NCI-H82 treated with DMSO at 0.1 percent for 48 hours (cell line): ENCODE data around the gene SSH2.
A peak's percentile ranks its signal among the peaks of the same experiment; 100 is the strongest.
"Not testable (repeated sequence)": the region's sequence is repeated elsewhere in the genome, so short reads cannot be mapped to it uniquely, and the experiment has no call there.

ENCODE experiments used
- DNase-seq: peaks from one replicate; lab custom pipeline; 2025; ENCODE audit not compliant: unreplicated experiment; lab: John Stamatoyannopoulos, UW

SSH2 gene

DNA sequence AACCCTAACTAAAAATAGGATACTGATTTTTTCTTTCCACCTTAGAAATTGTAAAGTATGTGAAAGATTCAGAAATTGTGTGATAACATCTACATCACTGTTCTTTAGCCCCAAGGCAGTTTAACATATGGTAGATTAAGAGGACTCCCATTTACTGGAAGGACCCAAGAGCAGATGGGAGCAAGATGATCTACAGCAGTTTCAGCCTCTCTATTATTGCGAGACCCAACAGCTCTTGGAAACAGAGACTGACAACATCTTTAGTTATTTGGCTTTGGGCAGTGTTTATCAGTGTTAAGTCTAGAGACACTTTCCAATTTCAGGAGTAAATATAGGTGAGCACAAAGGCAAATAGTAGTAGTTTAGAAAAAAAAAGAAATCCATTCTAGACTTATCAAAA is 182.4 kb downstream of the SSH2 start:
- peak; percentile 49 for DNase-seq

DNA sequence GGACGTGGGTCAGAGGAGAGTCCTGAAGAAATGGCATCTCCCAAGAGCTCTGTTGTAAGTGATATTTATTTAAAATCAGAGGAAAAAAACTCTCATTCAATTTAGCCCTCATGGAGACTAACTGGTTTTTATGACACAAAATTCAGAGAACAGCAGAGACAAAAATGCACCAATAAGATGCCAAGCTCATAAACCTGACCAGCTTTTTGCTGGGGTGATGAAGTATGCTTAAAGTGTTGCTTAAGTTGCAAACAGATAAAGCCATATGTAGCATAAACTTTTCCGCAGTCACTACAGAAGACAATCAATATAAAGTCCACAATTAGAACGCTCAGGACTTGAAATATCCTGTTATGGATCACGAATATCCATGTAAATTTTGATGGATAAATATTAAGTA is 183.4 kb downstream of the SSH2 start:
- no peak for DNase-seq

DNA sequence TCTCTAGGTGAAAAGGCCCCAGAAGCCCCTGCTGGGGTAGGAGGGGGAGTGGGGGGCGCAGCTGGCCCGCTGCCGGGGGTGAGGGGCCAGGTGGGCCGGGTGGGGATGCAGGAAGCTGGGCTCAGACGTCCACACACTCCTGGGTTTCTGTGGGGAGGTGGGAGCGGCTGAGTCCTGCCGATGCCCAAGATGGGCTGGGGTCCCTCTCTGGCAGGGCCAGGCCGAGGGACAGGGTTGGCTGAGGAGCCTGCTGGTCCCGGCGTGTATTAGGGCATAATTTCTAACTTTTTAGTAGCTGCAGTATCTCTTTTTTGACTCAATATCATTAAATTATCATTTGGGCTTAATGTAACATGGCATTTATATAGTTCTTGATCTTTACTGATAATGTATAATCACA is 185.9 kb downstream of the SSH2 start:
- no peak for DNase-seq

DNA sequence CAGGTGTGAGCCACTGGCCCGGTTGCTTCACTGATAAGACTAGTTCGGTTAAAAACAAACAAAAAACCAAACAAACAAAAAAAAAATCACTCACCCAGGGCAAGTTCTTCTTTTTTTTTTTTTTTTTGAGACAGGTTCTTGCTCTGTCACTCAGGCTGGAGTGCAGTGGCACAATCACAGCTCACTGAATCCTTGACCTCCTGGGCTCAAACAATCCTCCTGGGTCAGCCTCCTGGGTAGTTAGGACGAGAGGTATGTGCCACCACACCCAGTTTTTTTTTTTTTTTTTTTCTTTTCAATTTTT is 187.9 kb downstream of the SSH2 start:
- DNase-seq: no peak

DNA sequence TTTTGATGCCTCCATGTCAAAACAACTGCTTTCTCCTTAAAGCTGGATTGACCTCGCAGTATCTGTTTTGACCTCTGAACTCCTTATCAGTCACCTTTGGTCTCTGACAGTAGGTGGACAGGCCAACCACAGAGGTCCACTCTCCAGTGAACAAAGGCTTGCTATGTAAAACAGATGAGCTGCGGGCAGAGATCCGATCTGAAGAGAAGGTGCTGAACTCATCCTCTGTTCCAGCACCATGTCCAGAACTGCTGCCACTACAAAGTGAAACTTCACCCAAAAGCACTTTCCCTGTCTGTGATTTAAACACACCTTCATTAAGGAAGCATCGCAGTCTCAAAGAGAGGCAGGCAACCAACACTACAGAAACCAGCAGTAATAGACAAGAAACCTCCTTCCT is 190.0 kb downstream of the SSH2 start:
- no peak for DNase-seq

DNA sequence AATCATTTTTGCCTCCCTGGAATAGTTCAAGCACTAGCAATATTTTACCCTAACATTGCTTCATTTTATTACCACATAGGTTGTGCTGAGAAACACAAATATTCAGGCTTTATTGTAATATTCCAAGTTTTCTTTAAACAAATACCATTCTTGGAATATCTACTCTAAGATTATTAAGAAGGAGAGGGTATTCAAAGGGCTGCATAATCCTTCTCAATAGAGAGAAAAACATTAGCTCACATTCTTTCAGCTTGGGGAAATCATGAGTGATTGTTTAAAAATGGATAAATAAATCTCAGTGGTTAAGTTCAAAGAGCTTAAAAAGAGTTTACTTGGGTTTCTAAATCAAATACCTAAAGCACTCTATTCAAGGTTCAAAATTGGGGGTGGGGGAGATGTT is 195.4 kb downstream of the SSH2 start:
- DNase-seq: no peak

DNA sequence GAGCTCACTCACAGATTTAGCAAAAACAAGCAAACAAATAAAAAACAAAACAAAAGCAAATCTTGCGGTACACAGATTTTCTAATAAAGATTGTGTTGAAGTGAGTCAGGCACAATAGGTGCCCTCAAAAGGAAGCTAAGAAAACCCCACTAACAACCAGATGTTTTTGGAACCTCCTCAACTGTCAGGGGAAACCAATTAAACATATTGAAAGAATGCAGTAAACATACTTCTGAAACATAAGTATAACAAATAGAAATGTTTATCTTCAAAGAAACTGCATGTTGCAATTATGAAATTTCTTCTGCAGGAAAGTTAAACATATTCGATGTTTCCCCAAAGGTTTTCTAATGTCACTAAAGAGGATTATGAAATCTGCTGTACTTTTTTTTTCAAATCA is 196.9 kb downstream of the SSH2 start:
- DNase-seq: no peak

DNA sequence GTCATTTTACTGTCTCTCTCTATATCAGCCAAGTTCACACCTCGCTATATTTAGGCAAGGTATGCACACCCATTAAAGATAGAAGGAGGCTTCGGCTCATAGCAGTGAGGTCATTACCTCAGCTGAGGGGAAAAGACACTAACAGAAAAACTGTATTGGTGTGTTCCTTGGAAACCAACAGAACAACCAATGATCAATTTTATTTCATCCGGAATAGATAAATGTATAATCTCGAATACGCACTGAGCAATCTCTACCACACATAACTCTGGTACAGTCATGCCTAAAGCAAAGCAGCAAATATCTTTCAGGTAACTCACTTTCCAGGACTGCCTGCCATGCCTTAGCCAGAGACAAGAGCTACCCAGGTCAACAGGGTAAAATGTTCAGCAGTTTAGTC is 197.4 kb downstream of the SSH2 start:
- DNase-seq: no peak

DNA sequence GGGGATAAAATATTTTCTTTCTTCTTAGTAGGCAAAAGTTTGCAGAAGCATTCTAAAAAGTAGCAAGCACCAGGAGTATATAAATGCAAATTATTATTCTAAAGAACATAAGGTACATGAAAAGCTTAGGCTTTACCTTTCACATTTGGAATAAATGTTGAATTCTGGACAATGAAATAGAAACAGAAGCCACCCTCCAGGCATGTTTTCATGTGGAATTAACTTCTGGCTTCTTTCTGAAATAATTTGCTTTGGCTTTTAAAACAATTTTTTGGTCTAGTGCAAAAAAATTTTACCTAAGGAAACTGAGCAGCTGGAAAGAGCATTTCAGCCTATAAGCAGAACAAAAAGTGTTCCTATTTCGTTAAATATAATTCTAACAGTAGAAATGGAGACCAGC is 197.8 kb downstream of the SSH2 start:
- DNase-seq: no peak

DNA sequence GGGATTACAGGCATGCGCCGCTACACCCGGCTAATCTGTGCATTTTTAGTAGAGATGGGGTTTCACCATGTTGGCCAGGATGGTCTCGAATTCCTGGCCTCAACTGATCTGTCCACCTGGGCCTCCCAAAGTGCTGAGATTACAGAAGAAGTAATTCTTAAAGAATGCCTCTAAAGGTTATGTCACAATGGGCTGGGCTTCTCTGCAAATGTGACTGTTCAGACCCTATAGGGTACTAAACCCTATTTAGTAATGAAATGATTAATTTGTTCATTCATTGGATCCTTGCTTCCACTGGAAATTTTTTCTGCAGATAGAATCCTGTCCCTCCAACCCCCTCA is 198.5 kb downstream of the SSH2 start:
- DNase-seq: no peak

DNA sequence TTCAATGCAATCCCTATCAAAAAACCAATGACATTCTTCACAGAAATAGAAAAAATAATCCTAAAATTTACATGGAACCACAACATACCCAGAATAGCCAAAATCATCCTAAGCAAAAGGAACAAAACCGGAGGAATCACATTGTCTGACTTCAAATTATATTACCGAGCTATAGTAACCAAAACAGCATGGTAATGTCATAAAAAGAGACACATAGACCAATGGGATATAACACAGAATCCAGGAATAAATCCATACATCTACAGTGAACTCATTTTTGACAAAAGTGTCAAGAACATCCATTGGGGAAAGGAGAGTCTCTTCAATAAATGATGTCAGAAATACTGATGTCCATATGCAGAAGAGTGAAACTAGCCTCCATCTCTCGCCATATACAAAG is 201.5 kb downstream of the SSH2 start:
- no peak for DNase-seq

DNA sequence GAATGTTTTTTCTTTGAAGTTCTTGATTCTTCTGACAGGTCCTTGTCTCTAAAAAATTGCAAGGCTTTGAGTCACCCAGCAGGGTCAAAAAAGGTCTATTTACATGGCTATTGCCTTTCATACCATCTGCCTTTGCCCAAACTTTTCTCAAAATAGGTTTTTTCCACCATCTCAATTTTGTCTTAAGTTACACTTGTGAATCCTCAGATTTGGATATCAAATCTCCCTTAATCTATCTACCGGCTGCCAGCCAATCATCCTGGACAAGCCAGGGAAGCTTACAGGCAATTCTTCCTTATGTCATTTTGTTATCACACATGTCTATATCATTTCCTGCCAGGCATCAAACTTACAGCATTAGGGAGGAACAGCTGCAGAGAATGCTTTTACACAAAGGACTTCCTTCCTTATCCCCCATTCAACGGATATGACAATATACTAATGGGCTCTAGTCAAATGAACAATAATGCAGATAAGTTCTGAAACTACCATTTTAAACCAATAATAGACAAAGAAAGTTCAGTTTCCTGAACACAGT is 203.2 kb downstream of the SSH2 start:
- DNase-seq: no peak

DNA sequence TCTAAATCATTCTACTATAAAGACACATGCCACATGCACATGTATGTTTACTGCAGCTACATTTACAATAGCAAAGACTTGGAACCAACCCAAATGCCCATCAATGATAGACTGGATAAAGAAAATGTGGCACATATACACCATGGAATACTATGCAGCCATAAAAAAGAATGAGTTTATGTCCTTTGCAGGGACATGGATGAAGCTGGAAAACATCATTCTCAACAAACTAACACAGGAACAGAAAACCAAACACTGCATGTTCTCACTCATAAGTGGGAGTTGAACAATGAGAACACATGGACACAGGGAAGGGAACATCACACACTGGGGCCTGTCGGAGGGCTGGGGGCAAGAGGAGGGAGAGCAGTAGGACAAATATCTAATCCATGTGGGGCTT is 204.6 kb downstream of the SSH2 start:
- not testable (repeated sequence) for DNase-seq

DNA sequence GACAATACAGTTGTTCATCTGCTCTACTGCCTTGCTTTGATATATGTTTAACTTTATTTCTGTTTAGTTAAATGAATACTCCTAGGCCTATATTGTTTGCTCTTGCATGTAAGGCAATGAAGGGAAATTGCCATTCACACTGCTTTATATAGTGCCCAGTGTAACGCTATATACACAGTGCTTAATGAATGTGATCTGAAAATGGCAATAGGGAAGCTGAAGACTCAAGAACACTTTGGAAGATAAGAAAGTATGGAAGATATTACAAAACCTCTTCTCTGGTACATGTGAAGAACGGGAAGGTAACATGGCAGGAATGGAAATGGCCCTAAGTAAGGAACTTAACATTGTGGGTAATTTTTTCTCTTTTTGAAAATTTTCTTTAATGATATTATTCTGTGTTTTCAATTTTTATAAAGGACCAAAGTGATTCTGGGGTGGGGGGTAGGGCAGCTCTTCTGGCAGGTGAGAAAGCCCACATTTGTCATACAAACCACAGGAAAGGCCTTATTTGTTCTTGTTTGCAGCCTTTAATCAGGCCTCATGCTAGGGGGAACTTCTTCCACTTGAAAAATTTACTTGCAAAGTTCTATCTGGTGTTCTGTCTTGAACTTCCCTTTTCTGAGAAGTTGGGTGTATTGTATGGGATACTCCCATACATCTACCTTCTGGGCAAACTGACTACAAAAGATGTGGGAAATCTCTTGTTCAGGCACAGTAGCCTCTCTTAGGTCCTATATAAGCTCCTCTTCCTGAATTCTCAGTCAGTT is 206.6 kb downstream of the SSH2 start:
- DNase-seq: no peak

DNA sequence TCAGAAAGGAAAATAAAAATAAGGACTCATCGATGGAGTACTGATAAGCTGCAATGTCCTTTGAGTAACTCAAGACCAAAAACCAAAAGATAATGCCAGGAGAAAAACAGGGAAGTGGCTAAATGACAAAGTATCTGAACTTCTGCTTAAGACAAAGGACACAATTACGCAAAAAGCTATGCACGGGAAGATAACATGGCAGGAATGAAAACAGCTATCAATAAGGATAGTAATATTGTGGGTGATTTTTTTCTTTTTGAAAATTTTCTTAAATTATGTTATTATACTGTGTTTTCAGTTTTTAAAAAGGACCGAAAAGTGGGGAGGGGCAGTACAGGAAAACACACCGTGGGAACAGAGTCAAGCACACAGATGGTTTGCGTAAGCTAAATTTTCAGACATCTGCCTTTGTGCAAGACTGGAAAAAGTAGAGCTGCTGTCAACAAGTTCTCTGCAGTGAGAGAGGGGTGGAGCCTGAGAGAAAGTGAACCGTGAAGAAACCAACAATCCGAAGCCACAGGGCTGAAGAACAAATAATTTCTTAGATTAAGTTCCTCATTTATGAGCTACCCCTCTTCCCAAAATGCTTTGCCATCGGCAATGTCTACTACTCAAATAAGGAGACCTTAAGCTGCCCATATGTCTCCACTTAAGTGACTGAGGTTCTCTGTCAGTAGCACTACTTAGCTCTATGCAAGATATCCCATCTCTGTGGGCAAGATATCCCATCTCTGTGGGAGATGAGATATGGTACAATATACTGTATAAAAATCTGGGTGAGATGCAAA is 207.4 kb downstream of the SSH2 start:
- DNase-seq: no peak

DNA sequence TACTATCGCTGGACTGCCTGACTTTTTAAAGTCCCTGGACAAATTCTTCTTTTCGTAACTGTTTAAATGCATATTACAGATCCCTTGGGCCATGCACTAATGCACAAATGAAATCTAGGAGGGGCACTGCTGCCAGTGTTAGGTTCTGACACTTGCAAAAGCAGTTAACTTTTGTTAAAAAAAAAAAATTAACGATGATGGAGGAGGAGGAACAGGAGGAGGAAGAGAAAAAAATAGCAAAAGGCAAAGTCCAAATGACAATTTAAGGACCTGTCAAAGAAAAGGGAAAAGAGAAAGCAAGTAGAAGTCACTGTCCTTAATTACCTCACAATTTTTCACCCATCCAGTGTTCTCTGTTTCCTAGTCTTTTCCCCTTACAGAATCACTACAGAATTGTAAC is 209.5 kb downstream of the SSH2 start:
- DNase-seq: no peak

DNA sequence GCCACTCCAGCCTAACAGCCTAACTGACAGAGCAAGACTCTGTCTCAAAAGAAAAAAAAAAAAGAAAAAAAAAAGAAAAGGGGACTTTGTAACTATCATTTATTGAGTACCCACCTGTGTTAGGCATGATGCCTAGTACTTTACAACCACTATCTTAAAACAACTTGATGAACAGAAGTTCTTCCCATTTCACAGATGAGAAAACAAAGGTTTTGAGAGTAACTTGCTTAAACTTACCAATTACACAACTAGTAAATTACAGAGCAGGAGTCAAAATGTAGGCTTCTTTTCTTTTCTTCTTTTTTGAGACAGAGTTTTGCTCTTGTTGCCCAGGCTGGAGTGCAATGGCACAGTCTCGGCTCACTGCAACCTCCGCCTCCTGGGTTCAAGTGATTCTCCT is 210.6 kb downstream of the SSH2 start:
- no peak for DNase-seq

DNA sequence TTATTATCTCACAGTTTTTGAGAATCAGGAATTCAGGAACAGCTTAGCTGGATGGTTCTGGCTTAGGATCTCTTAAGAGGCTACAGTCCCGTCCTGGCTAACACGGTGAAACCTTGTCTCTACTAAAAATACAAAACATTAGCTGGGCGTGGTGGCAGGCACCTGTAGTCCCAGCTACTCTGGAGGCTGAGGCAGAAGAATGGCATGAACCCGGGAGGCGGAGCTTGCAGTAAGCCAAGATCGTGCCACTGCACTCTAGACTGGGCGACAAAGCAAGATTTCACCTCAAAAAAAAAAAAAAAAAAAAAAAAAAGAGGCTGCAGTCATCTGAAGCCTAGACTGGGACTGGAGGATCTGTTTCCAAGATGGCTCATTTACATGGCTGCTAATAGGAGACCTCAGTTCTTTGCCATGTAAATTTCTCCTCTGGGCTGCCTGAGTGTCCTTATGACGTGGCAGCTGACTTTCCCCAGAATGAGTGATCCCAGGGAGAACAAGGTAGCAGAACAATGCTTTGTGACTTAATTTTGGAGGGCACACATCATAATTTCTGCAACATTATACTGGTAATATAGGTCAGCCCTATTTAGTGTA is 211.5 kb downstream of the SSH2 start:
- DNase-seq: no peak

DNA sequence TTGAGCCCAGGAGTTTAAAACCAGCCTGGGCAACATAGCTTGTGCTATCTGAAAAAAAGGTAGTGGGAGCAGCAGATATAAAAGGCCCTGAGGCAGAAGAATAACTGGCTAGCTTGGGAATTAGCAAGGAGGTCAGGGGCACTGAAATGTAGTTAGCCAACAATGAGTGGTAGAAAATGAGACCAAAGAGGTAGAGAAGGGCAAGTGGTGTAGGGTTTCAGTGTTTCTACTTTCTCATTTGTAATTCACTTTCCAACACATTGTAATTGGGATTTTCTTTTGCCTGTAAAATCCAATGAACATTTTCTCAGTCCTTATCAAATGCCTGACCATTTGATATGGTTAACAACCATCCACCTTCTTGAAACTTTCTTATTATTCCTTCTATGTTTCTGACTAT is 212.2 kb downstream of the SSH2 start:
- DNase-seq: no peak

DNA sequence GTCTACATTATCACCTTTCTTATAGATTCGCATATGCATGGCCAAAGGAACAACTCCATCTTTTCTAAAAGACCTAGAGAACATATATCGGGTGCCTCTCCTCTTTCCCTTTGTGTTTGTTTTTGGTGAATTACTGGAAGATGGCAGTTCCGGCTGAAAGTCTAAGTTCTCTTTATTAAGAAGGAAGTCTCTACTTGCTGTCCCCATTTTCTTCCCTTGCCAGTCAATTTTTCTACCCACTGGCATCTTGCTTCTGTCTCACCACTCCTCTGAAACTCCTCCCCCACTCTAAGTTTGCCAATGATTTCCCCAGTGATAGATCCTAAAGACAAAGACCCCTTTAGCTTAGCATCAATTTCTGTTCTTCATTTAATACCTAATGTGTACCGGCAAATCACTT is 213.5 kb downstream of the SSH2 start:
- DNase-seq: no peak

DNA sequence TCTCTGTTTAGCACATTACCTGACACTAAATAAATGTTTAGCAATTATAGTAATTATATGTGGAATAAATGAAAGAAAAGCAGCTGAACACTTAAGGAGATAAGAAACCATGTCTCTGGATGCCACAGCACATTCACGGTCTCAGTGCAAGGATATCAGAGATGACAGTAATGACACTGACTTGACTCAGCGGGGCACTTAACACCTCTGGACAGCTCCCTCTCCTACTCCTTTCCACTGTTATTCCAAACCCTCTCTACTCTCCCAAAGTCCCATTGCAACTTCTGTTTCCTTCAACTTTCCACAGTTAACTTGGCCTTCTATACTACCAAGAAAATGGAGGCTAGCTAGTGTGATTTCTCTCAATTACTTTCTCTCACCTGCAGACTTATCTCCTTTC is 214.3 kb downstream of the SSH2 start:
- no peak for DNase-seq

DNA sequence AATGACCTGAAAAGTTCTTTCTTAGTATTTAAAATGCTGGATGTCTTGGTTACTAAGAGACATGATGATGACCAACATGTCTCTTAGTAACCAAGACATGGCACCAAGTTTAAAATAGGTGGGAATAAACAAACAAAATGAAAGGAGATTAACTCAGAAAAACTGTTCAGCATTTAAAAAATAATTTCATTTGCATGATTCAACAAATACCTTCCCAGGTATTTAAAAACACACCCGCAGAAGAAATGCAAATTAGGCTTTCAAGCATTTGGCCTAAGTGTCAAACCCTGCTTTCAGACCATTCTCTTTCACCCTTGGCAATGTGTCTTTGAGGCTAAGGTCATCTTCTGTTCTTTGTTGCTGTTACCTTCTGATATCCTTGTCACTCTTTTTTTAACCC is 215.9 kb downstream of the SSH2 start:
- DNase-seq: no peak
